ENCODE results near the gene CLSTN3. TPM values are rescaled to one million over a fixed set of nuclear protein-coding genes. Genes with fewer than 3 reads are reported as not detected.

Gene CLSTN3
- total and polyA plus RNA-seq, 2 of the 13 experiments (the other 11 are each of a cell fraction or from before 2014, with no cell fraction given): 26.2 to 94.1 TPM

GRCh38 chr12:7108796-7109571, 21.2 kb upstream of the CLSTN3 start, which contains the start of gene C1RL (continued):
- no peak for TF ChIP-seq ARID4A (CRISPR knock-in tag; IDR thresholded peaks at IDR 0.05; ENCODE audit: borderline replicate concordance)
- no peak for TF ChIP-seq NFAT5 (CRISPR knock-in tag; IDR thresholded peaks at IDR 0.05)
- TF ChIP-seq SMYD3 (CRISPR knock-in tag; IDR thresholded peaks at IDR 0.05): no peak
- TF ChIP-seq RARA (CRISPR knock-in tag; IDR thresholded peaks at IDR 0.05): peak; percentile 95
- no peak for TF ChIP-seq TFDP1 (CRISPR knock-in tag; IDR thresholded peaks at IDR 0.05; ENCODE audit: borderline replicate concordance)
- TF ChIP-seq ZNF737 (CRISPR knock-in tag; IDR thresholded peaks at IDR 0.05; ENCODE audit: borderline replicate concordance): no peak
- TF ChIP-seq ZNF703 (CRISPR knock-in tag; IDR thresholded peaks at IDR 0.05; ENCODE audit: borderline replicate concordance): no peak; the same call in 1 of the 2 replicates
- peak; percentile 49; the same call in 1 of the 2 replicates for TF ChIP-seq MED13 (CRISPR knock-in tag; IDR thresholded peaks at IDR 0.05)
- no peak for TF ChIP-seq ZNF850 (CRISPR knock-in tag; conservative IDR thresholded peaks at IDR 0.05)
- TF ChIP-seq ZBTB4 (CRISPR knock-in tag; IDR thresholded peaks at IDR 0.05; ENCODE audit: borderline replicate concordance): no peak
- TF ChIP-seq SYNCRIP (IDR thresholded peaks at IDR 0.05; ENCODE audit: insufficient read depth, low read depth, low read length): no peak
- no peak for TF ChIP-seq IRF9 (CRISPR knock-in tag; IDR thresholded peaks at IDR 0.05; ENCODE audit: borderline replicate concordance)

Data from HepG2 (cell line).